Mucosa of rectum (tissue), 2 donors: Measurements from ENCODE around the gene NDUFAF7.

Experiments
- H3K27ac ChIP-seq, 2 donors: one replicate each; pipeline ENCODE4 v1.7.0; 2013; ENCODE audit warnings: inconsistent platforms in 2 of 2, low read depth in 2 of 2, low read length in 2 of 2
- H3K27me3 ChIP-seq, 2 donors: one replicate each; pipeline ENCODE4 v1.7.0; 2013; ENCODE audit warnings: low read length in 2 of 2; ENCODE audit not compliant: control insufficient read depth in 2 of 2, insufficient read depth in 2 of 2
- H3K36me3 ChIP-seq, 2 donors: one replicate each; pipeline ENCODE4 v1.7.0; 2013; ENCODE audit warnings: low read length in 2 of 2; ENCODE audit not compliant: control insufficient read depth in 2 of 2, insufficient read depth in 2 of 2
- H3K4me1 ChIP-seq, 2 donors: one replicate each; pipeline ENCODE4 v1.7.0; 2013; ENCODE audit warnings: low read length in 2 of 2, mild to moderate bottlenecking in 1 of 2; ENCODE audit not compliant: control insufficient read depth in 2 of 2, insufficient read depth in 2 of 2
- H3K4me3 ChIP-seq, 2 donors: one replicate each; pipeline ENCODE4 v1.7.0; 2013; ENCODE audit warnings: low read length in 2 of 2
- H3K9ac ChIP-seq, 2 donors: one replicate each; pipeline ENCODE4 v1.7.0; 2013; ENCODE audit warnings: low read length in 2 of 2, low read depth in 1 of 2, mild to moderate bottlenecking in 1 of 2
- H3K9me3 ChIP-seq, 2 donors: one replicate each; pipeline ENCODE4 v1.7.0; 2013; ENCODE audit warnings: low read length in 2 of 2; ENCODE audit not compliant: control insufficient read depth in 2 of 2
- donor health status: healthy.
- donor health status: Normal muscosa, but diverticular disease.

The NDUFAF7 gene

GRCh38 chr2:37244017-37244416, 12.6 kb downstream of the NDUFAF7 start:
- Histone ChIP-seq H3K27ac (no peak overlapping the region), H3K4me1 (no peaks in the 10 kb centered on the region), H3K9ac (no peak overlapping the region), H3K36me3 (peaks cover 36 to 61% of the 10 kb centered on the region in 2 donors), H3K4me3 (no peak overlapping the region), H3K9me3 (no peaks in the 10 kb centered on the region), H3K27me3 (no peaks in the 10 kb centered on the region)

GRCh38 chr2:37244755-37245154, 13.3 kb downstream of the NDUFAF7 start:
- Histone ChIP-seq H3K4me1 (no peaks in the 10 kb centered on the region), H3K9me3 (no peaks in the 10 kb centered on the region), H3K27ac (no peak overlapping the region), H3K4me3 (no peak overlapping the region), H3K9ac (no peak overlapping the region), H3K27me3 (no peaks in the 10 kb centered on the region), H3K36me3 (peaks cover 36 to 62% of the 10 kb centered on the region in 2 donors)

DNA sequence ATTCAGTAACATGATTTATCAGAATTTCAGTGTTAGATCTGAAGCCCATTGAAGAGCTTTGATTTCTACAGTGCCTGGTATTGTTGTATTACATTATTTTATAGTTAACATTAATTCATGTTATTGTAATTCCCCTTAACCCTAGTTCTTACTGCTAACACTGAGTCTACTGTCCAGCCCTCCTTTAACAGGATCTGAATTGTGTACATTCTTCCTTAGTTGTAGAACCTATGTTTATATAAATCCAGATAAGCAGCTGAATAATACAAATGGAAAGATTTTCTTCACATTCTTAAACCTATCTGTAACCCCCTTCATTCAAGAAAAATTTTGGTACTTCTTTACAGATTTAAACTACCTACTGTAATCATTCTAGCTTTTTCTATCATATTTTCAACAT, 14.7 kb downstream of the NDUFAF7 start:
- H3K9ac ChIP-seq: no peak overlapping the region
- no peaks in the 10 kb centered on the region for H3K27me3 ChIP-seq
- H3K9me3 ChIP-seq: no peaks in the 10 kb centered on the region
- peaks cover 35 to 71% of the 10 kb centered on the region in 2 donors for H3K36me3 ChIP-seq
- no peak overlapping the region for H3K27ac ChIP-seq
- H3K4me3 ChIP-seq: no peak overlapping the region
- H3K4me1 ChIP-seq: no peaks in the 10 kb centered on the region

DNA sequence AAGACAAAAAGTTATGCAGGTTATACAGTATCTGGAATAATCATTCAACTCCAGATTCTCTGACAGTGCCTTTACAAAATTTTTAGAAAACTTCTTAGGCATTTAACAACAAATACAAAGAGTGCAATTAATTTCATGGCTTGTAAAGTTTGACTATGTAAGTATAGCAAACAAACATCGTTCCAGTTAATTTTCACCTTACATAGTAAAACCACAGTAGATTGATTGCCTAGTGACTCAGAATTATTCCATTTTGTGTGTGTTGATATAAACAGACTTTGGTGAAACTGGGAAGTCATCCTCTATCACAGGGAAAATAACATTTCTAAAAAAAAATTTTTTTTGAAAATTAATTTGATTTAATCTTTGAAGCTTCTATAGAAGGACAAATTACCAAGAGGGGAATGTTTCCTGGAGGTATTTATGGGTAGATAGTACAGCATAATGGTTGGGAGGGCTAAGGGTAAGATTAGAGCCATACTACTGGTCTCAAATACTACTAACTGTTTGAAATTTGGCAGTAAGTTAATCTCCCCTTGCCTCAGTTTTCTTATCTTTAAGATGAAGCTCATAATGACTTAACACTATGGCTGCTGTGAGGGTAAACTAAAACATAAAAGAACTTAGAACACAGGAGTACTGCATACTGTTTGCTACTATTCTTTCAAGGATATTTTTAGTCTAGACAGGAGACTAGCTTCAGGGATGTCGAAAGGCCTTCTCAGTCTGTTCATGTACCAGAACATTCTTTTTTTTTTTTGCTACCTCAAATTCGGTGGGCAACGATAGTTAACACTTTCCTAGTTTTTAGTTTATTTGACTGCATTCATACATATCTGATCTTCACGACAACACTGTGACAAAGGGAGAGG, 19.6 kb downstream of the NDUFAF7 start:
- Histone ChIP-seq H3K9me3 (no peaks in the 10 kb centered on the region), H3K4me3 (no peak overlapping the region), H3K36me3 (peaks cover 49 to 72% of the 10 kb centered on the region in 2 donors), H3K4me1 (no peaks in the 10 kb centered on the region), H3K9ac (no peak overlapping the region), H3K27ac (no peak overlapping the region), H3K27me3 (no peaks in the 10 kb centered on the region)

GRCh38 chr2:37262522-37262921, 31.1 kb downstream of the NDUFAF7 start:
- Histone ChIP-seq H3K9me3 (no peaks in the 10 kb centered on the region), H3K4me1 (no peaks in the 10 kb centered on the region), H3K27me3 (no peaks in the 10 kb centered on the region), H3K36me3 (peaks cover 18 to 28% of the 10 kb centered on the region in 2 donors), H3K4me3 (no peak overlapping the region), H3K9ac (no peak overlapping the region), H3K27ac (no peak overlapping the region)

- Histone ChIP-seq H3K36me3 (peaks cover 9 to 25% of the 10 kb centered on the region in 2 donors), H3K27me3 (no peaks in the 10 kb centered on the region), H3K9ac (no peak overlapping the region), H3K27ac (no peak overlapping the region), H3K4me3 (no peak overlapping the region), H3K9me3 (no peaks in the 10 kb centered on the region), H3K4me1 (no peaks in the 10 kb centered on the region)
Observed at GRCh38 chr2:37263839-37264238, 32.4 kb downstream of the NDUFAF7 start.

DNA sequence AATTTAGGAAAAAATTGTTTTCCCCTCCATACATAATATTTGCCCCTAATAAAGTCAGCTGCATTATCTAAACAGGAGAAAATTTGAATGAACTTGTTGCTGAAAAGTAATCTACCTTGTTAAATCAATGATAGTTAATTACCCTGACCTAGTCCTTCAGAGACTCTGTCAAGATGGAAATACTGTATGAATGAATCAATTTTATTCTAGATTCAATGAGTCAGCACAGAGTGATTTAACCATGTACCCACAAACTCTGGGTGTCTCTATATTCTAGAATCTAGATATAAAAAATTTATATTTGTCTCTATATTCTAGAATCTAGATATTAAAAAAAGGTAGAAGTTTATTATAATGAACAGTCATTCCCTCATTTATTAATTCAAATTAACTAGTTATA, 36.2 kb downstream of the NDUFAF7 start:
- Histone ChIP-seq H3K36me3 (peaks cover 20 to 23% of the 10 kb centered on the region in 2 donors), H3K4me1 (no peaks in the 10 kb centered on the region), H3K27me3 (no peaks in the 10 kb centered on the region), H3K9me3 (no peaks in the 10 kb centered on the region), H3K27ac (no peak overlapping the region), H3K4me3 (no peak overlapping the region), H3K9ac (no peak overlapping the region)

DNA sequence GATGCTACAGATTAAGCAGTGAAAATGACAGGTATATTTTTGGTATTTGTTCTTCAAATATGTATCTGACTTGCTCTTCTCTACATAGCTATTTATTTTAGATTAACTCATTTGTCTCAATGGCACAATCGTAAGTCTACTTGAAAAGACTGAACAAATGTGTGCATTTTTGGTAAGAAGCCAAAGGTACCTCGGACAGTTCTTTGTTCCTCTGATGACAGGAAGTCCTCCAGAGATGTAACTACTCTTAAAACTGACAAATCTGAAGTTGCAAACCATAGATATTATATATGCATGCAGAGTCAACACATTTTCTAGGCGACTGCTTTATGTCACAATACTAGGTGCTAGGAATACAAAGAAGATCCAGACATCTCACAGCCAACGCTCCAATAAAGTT, 36.7 kb downstream of the NDUFAF7 start:
- no peaks in the 10 kb centered on the region for H3K27me3 ChIP-seq
- H3K9ac ChIP-seq: no peak overlapping the region
- no peaks in the 10 kb centered on the region for H3K4me1 ChIP-seq
- no peak overlapping the region for H3K27ac ChIP-seq
- no peaks in the 10 kb centered on the region for H3K9me3 ChIP-seq
- H3K36me3 ChIP-seq: peaks cover 21 to 25% of the 10 kb centered on the region in 2 donors
- no peak overlapping the region for H3K4me3 ChIP-seq

DNA sequence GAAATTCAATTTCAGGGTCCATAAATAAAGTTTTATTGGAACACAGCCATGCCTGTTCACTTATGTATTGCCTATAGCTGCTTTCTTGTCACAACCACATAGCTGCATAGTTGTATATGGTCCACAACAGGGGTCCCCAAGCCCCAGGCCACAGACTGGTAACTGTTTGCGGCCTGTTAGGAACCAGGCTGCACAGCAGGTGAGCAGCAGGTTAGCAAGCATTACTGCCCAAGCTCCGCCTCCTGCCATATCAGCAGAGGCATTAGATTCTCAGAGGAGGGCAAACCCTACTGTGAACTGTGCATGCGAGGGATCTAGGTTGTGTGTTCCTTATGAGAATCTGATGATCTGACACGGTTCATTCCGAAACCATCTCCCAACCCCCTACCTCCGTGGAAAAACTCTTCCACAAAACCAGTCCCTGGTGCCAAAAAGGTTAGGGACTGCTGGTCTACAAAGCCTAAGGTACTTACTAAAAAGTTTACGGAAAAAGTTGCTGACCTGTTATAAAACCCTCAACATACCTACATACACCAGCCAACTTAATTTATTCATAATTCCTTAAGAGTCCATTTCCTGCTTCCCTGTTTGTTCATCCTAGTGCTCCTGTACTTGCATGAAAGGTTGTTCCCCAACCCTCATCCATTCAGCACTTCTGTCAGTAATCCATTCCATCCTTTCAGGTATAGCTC, 40.1 kb downstream of the NDUFAF7 start:
- H3K9me3 ChIP-seq: no peaks in the 10 kb centered on the region
- H3K4me1 ChIP-seq: no peaks in the 10 kb centered on the region
- H3K9ac ChIP-seq: no peak overlapping the region
- no peak overlapping the region for H3K27ac ChIP-seq
- no peak overlapping the region for H3K4me3 ChIP-seq
- H3K36me3 ChIP-seq: peaks cover 34 to 43% of the 10 kb centered on the region in 2 donors
- no peaks in the 10 kb centered on the region for H3K27me3 ChIP-seq

DNA sequence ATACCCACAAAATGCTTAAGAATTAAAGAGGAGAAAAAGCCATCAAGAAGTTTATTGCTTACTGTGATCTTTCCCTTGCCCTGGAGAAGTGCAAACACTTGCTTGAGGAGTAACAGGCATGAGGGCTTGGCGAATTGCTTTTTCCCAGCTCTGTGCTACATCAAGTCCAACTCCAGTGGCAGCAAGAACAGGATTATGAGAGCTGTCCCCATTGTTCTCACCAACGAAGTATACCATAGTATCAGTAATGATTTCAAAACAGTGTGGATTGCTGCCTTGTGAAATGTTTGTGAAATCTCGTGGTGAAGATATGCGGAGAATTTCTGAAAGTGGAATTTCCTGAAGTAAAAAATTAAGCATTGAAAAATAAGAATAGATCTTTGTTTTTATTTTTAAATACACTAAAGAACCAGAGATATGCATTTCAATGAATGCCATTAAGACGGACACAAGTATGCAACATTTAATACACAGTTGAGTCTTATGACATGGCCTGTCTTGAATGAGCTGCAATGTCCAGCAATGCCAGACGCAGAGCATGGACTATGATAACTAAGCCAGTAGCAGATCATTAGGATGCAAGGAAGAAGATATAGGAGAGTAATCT, 43.0 kb downstream of the NDUFAF7 start:
- no peaks in the 10 kb centered on the region for H3K4me1 ChIP-seq
- no peak overlapping the region for H3K4me3 ChIP-seq
- no peak overlapping the region for H3K27ac ChIP-seq

More for the DNA sequence above, 43.0 kb downstream of the NDUFAF7 start:
- H3K9me3 ChIP-seq: no peaks in the 10 kb centered on the region
- peaks cover 28 to 40% of the 10 kb centered on the region in 2 donors for H3K36me3 ChIP-seq
- H3K9ac ChIP-seq: no peak overlapping the region
- H3K27me3 ChIP-seq: no peaks in the 10 kb centered on the region
